K562 (cell line): ENCODE measurements around the gene AGO1. TPM values are rescaled to one million over a fixed set of nuclear protein-coding genes. Genes with fewer than 3 reads are reported as not detected.

ENCODE experiments used
- E2F1 ChIP-seq: sonication (generic); formaldehyde crosslinking; IDR thresholded peaks from 2 replicates; pipeline ENCODE4 v1.8.1; 2023; ENCODE audit warnings: mild to moderate bottlenecking, missing genetic modification reagents, moderate library complexity
- MGA ChIP-seq: fragments of 450-650 bp; IDR thresholded peaks from 2 replicates; pipeline ENCODE4 v1.6.1; 2016; ENCODE audit warnings: mild to moderate bottlenecking, moderate library complexity
- PATZ1 ChIP-seq: fragments of 250-450 bp; sonication (Bioruptor Pico); IDR thresholded peaks from 2 replicates; pipeline ENCODE4 v1.5.0; 2020; ENCODE audit warnings: mild to moderate bottlenecking, borderline replicate concordance
- RFX7 ChIP-seq: fragments of 250-450 bp; sonication (Bioruptor Pico); IDR thresholded peaks from 2 replicates; pipeline ENCODE4 v1.5.1; 2021; ENCODE audit warnings: mild to moderate bottlenecking
- VEZF1 ChIP-seq: fragments of 200-800 bp; sonication (Bioruptor generic); IDR thresholded peaks from 2 replicates; pipeline ENCODE4 v1.6.1; 2017; ENCODE audit warnings: missing genetic modification characterization, missing compliant biosample characterization
- ZNF408 ChIP-seq: fragments of 250-450 bp; sonication (Bioruptor Pico); IDR thresholded peaks from 2 replicates; pipeline ENCODE4 v1.4.0; 2020; ENCODE audit warnings: low read depth, mild to moderate bottlenecking, moderate library complexity
- ZNF449 ChIP-seq: fragments of 250-450 bp; sonication (Bioruptor Pico); IDR thresholded peaks from 2 replicates; pipeline ENCODE4 v1.8.0; 2022; ENCODE audit warnings: moderate library complexity, mild to moderate bottlenecking, inconsistent platforms
- polyA plus RNA-seq, 8 experiments: library from polyadenylated mRNA; depleted of rRNA in 4 of 8; stranded (reverse) in 5 of 8; unstranded in 3 of 8; fragments of >200 nt; fragmentation: Nextera tagmentation in 2 of 8; fragmentation: Illumina TruSeq in 1 of 8; extraction: Ambion mirVana in 2 of 8; extraction: Trizol in 1 of 8; gene quantifications; 2 replicates each; pipeline versions ENCODE4 v1.2.1 to v1.2.3, GENCODE V29; 2011 to 2014; ENCODE audit warnings: inconsistent platforms in 1 of 8, missing spikeins in 1 of 8
- total RNA-seq, 7 experiments: library from RNA; depleted of rRNA in 6 of 7; stranded (reverse); fragments of >200 nt in 6 of 7; fragmentation: Illumina TruSeq in 2 of 7; extraction: Trizol in 2 of 7; gene quantifications; 2 replicates each; pipeline versions ENCODE4 v1.2.1 to v1.2.3, GENCODE V29; 2011 to 2021; ENCODE audit warnings: low replicate concordance in 1 of 7

The AGO1 gene
- total and polyA plus RNA-seq, 9 of the 15 experiments (the other 6 are each of a cell fraction or from before 2014, with no cell fraction given) = 7.3 to 64.2 (median 26.0) TPM

GRCh38 chr1:35930593-35931445, 47.8 kb downstream of the AGO1 start, which contains the start of gene AGO3 (continued):
- peak; percentile 71 for TF ChIP-seq E2F1
- peak; percentile 77 for TF ChIP-seq VEZF1 (CRISPR knock-in tag)
- TF ChIP-seq RFX7 (CRISPR knock-in tag) = no peak
- no peak for TF ChIP-seq PATZ1 (CRISPR knock-in tag)
- no peak for TF ChIP-seq ZNF449 (CRISPR knock-in tag)
- TF ChIP-seq MGA = peak; percentile 72
- no peak for TF ChIP-seq ZNF408
